GM19025 (cell line): ENCODE results near the gene SYNE4.
"Not testable (repeated sequence)": the region's sequence is repeated elsewhere in the genome, so short reads cannot be mapped to it uniquely, and the experiment has no call there.

Experiments
- ATAC-seq: cut with Tn5 transposase; IDR thresholded peaks from one replicate; pipeline ENCODE4 v1.9.1; 2021; ENCODE audit warnings: mild to moderate bottlenecking, low read depth, moderate library complexity; ENCODE audit not compliant: unreplicated experiment

The SYNE4 gene, protein sequence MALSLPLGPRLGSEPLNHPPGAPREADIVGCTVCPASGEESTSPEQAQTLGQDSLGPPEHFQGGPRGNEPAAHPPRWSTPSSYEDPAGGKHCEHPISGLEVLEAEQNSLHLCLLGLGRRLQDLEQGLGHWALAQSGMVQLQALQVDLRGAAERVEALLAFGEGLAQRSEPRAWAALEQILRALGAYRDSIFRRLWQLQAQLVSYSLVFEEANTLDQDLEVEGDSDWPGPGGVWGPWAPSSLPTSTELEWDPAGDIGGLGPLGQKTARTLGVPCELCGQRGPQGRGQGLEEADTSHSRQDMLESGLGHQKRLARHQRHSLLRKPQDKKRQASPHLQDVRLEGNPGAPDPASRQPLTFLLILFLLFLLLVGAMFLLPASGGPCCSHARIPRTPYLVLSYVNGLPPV

DNA sequence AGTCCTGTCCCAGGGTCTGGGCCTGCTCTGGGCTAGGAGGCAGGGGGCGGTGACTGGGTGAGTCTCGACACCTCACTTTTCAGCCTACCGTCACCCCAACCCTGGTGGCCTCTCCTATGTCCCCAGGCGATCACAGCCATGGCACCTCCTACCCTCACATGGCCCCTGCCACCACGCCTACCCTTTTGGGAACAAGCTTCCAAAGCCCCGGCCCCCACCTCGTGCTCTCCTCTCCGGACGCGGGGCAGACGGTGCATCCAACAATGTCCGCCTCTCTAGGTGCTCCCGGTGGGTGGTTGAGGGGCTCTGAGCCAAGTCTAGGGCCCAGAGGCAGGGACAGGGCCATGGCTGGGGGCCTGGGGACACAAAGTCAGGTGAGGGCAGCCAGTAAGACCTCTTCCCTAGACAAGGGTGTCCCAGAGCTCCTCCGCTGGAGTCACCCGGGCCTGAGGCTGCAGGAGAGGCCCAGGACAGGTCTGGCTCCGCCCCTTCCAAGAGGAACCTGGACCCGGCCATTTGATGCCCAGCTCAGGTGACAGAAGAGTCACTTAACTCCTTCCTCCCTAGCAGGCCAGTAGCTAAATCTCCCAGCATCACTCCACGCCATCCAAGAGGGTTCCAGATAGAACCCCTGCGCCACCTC lies at the start of gene SYNE4:
Gene SYNE4 (minus strand): TSS at position 478 of the 643 bp plus-strand sequence. CDS start 132 bp downstream, at position 346.
- ATAC-seq = no peak

DNA sequence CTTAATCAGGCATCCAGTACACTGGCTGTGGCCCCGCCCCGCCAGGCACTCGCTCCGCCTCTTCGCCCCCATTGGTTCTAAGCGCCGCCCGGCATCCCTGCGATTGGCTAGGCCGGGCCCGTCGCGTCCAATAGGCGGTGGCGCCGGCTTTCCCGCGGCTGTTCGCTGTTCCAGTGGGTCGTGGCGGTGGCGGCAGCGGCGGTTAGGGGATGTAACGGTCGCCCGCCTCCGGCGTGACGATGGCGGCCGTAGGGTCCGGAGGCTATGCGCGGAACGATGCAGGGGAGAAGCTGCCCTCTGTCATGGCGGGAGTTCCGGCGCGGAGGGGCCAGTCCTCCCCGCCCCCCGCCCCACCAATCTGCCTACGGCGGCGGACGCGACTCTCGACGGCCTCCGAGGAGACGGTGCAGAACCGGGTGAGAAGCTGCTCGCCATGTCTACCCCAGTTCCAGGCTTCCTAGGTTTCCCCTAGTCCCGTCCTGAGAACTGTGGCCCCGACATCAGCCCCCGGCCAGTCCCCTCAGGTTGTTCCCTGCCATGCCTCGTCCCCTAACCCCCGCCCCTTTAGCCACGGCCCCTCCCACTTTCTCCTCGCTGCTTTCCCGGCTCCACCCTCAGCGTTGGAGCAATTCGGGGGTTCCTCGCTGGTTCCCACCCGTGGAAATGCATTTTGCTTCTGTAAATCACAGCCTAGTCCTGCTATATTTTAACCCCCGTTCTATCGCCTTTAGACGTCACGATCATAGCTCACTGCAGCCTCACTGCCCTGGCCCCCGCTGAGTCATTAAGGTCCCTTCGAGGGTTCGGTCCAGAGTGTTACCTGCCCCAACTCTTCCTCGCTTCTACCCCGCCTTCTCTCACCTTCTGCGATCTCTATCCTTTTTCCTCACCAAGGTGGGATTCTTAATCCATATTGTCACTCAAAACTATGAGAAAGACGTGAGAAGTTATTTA lies 46.4 kb upstream of the SYNE4 start, which contains the start of gene WDR62:
Gene WDR62 (plus strand): TSS at position 165 of the 954 bp plus-strand sequence. CDS start 75 bp downstream, at position 240.
- peak; percentile 57 for ATAC-seq

DNA sequence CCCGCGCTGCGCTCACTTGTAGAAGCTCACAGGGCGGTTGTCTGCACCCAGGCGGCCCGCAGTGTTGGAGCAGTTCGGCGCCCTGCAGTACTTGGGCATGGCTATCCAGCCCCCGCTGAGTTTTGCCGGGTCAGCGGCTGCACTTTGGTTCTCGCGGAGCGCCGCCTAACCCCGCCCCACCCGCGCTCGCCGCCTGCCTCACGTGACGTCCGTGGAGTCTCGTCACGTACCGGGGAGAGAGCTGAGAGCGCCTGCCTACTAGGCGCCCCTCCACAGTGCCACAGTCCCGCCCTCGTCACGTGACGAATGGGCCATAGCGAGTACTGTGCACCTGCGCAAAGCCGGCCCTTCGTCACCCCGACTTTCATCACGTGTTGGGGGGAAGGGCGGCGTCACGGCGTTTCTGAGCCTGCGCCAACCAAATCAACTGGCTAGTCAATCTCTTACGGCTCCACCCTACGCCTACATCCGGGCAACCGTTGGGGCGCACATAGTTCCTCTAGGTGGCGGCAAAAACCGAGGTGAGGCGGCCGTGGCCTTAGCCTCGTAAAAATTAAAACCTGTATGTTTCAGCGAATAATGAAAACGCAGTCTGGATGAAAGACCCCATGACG lies 45.6 kb upstream of the SYNE4 start, which contains the start of gene THAP8:
Gene THAP8 (minus strand): TSS at position 167 of the 614 bp plus-strand sequence. CDS start 68 bp downstream, at position 99.
- ATAC-seq = peak; percentile 77

DNA sequence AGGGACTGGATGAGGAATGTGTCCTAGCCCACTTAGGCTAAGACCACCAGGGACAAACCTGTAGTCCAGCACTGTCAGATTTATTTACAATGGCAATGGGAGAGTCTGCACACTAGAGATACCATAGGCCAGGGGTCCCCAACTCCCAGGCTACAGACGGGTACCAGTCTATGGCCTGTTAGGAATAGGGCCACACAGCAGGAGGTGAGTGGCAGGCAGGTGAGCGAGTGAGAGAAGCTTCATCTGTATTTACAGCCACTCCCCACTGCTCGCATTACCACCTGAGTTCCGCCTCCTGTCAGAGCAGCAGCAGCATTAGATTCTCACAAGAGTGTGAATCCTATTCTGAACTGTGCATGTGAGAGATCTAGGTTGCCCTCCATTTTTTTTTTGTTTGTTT lies 43.0 kb upstream of the SYNE4 start:
- no peak for ATAC-seq

DNA sequence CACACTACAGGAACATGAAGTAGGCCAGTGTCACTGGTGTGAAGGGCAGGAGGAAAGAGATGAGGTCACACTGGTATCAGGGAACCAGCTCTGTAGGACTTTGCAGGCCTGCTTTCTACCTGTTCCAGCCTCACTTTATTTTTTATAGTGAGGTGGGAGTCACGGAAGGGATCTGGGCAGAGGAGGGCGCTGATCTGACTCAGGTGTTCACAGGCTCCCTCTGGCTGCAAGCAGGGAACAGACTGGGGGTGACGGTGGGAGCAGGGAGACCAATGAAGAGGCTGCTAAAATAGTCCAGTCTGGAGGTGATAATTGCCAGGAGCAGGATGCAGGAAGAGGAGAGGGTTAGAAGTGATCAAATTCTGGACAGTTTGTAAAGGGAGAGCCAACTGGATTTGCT lies 42.6 kb upstream of the SYNE4 start:
- no peak for ATAC-seq

DNA sequence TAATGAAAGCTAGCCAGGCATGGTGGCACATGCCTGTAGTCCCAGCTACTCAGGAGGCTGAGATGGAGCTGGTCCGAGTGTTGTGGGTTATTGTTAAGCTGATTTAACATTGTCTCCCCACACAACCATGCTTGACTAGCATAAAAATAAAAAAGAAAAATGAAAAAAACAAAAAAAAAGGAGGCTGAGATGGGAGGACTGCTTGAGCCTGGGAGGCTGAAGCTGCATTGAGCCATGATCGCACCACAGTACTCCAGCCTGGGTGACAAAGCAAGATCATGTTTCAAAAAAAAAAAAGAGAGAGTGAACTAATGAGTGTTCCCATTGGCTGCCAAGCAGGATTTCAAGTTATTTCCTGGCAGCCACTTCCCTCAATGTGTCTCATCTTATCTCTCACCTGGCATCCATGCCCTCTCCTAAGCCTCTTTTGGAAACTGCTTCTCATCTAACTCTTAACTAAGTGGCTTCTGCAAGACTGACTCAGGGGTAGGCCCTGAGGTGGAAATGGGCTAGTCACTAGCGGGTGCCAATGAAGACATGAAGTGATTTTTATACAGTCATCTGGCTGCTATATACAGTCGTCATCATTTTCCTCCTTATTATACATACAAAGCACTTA lies 40.6 kb upstream of the SYNE4 start:
- no peak for ATAC-seq

DNA sequence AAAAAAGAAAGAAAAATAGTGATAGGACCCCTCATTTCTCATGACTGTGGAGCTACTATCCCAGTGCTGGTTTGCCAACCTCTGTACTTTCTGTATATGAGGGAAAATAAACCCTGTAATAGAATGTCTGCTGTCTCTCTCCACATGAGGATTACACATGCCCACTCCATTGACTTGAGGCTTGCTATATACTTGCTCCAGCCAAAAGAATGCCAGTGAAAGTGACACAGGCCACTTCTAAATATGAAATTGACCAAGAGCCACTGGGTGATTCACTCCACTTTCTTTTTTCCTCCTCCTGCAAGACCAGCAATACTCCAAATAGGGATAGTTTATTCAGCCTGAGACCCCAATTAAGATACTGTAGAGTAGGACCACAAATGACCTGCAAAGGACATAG lies 39.2 kb upstream of the SYNE4 start:
- ATAC-seq = no peak

DNA sequence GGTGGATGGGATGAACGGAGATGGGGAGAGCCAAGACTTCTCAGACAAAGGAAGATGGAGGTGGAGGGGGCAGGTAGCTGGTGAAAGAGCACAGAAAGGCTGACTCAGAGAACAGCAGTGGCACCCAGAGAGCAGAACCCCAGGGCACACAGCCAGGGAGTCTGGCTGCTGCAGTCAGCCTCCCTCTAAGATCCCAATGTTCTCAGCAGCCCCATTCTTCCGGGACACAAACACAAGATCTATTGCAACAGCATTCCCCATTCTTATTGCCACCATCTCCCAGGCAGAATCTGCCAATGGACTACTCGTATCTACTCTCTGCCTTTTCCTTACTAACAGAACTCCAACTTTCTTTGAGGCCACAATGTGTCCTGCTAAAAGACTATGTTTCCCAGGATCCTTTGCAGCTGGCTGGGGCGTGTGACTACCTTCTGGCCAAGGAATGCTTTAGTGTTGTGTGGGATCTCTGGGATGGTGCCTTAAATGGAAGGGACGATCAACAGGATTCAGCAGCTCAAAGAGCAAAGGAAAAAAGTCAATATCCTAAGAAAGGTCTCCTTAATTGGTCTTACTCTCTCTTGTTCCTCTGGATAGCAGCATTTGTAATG lies 37.9 kb upstream of the SYNE4 start:
- ATAC-seq = no peak

DNA sequence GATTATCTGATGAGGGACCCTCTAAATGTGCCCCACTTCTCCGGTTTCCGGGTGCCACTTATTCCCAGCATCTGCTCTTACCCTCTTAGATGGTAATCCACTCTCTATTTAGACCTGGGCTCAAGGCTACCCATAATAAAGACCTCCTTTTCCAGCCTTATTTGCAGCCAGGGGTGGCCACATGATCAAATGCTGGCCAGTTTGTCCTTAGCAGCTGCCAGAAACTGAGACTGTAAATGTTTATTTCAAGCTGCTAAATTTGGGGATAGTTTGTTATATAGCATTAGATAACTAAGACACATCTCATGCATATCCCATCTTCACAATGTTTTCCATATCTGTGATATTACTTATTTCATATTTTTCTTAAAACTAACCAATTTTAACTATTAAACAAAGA lies 35.3 kb upstream of the SYNE4 start:
- no peak for ATAC-seq

DNA sequence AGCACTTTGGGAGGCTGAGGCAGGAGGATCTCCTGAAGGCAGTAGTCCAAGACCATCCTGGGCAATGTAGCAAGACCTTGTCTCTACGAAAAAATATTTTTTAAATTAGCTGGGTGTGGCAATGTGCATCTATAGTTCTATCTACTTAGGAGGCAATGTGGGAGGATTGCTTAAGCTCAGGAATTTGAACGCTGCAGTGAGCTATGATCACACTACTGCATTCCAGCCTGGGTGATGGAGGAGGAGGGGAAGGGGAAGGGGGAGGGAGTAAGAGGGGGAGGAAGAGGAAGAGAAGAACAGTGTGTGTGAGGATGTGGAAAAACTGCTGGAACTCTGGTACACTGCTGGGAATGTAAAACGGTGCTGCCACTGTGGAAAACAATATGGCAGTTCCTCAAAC lies 33.2 kb upstream of the SYNE4 start:
- ATAC-seq = no peak

DNA sequence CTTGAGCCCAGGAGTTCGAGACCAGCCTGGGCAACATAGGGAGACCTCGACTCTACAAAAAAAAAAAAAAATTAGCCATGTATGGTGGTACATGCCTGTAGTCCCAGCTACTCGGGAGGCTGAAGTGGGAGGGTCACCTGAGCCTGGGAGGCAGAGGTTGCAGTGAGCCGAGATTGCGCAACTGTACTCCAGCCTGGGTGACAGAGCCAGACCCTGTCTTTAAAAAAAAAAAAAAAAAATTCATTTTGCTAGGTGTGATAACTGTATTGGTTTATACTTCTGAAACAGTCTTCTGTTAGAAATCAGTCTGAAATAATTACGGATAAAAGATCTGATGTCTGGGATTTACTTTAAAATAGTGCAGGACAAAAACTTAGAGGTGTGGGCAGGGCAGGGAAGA lies 32.5 kb upstream of the SYNE4 start:
- ATAC-seq = not testable (repeated sequence)

DNA sequence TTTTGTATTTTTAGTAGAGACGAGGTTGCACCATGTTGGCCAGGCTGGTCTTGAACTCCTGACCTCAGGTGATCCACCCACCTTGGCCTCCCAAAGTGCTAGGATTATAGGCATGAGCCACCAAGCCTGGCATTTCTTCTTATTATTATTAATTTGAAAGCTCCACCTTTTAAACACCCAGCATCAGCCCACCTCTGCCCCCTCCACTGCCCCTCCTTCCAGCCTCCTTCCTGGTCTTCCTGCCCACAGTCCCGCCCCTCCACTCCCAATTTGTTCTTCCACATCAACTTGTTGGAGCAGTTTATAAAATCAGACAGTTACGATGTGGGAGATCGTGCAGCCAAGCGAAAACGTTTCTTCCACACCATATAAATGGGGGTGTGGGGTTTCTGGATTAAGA lies 31.9 kb upstream of the SYNE4 start:
- ATAC-seq = no peak

DNA sequence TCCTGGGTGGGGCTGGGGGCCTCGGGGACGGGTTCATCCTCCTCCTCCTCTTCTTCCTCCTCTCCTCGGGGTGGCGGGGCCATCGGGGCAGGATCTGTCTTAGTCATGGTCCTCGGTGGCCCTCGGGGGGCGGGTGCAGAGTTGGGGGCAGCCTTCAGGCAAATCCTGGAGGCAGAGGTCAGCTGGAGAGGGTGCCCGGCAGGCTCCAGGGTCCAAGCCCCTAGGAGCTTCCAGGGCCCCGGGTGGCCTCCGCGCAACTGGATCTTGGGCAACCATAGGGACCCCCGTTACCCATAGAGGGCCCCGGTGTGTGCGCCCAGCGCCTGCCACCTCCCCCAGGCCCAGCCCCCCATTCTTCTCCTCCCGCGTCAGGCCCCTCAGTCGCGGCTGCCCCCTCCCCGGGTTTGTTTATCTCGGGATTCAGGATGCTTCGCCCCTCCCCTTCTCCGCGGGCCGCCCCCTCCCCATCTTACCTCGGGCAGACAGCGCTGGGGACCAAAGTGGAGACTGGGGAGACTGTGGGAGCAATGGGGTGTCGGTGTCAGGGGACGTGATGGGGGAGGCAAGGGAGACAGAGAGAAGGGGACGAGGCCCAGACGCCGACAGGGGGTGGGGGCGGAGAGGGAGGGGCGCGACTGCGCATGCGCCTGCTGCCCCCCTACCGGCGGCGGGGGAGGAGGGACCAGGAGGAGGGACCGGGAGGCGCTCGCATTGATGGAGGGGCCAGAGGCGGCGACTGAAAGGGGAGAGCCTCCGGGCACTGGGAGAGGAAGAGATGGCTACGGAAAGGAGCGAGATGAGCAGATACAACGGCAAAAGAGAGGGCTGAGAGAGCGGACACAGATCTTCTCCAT lies 23.9 kb upstream of the SYNE4 start, which contains the start of gene CLIP3:
Gene CLIP3 (minus strand): TSS at position 623 of the 854 bp plus-strand sequence. CDS start 516 bp downstream, at position 107.
- no peak for ATAC-seq

DNA sequence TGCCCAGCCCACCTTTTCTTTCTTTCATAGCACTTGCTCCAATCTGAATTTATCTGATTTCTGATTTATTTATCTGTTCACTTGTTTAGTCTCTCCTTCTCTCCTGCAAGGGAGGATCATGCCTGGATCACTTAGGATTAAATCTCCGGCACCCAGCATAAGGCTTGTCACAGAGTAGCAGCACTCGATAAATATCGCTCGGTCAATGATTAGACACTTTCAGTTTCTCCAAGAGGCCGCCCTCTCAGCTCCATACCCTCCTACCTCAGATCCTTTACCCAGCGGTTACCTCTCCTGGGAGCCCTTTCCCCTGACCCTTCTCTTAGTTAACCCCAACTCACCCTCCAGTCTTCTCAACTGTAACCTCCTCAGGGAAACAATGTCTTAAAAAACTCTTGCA lies 22.7 kb upstream of the SYNE4 start:
- no peak for ATAC-seq

DNA sequence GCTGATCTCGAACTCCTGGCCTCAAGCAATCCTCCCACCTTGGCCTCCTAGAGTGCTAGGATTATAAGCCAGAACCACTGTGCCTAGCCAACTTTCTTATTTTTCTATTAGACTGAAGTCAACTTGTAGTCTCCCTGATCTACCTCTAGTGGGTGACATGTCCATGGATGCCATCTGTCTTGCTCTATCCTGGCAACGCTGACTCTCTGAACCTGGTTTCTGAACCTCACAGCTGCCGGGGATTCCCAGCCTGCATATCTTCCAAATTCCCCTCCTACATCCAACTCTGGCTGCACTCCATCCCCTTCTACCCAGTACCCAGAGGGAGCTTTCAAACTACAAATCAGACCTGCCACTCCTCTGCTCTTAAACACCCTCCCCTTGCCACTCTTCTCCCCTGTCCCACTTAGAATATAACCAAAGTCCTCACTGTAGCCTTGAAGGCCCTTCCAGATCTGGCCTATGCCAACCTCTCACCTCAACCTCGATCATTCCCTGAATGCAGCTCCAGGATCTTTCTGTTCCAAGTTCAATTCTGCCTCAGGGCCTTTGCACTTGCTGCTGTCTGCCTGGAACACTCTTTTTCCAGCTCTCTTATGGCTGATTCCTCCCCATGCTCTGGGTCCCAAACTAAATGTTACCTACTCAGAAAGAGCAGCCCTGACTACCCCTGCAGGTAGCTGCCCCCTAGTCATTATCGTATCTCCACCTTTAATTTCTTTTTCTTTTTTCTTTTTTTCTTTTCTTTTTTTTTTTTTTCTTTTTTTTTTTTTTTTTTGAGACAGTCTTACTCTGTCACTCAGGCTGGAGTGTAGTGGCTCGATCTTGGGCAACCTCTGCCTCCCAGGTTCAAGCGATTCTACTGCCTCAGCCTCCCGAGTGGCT lies 21.9 kb upstream of the SYNE4 start:
- ATAC-seq = no peak

DNA sequence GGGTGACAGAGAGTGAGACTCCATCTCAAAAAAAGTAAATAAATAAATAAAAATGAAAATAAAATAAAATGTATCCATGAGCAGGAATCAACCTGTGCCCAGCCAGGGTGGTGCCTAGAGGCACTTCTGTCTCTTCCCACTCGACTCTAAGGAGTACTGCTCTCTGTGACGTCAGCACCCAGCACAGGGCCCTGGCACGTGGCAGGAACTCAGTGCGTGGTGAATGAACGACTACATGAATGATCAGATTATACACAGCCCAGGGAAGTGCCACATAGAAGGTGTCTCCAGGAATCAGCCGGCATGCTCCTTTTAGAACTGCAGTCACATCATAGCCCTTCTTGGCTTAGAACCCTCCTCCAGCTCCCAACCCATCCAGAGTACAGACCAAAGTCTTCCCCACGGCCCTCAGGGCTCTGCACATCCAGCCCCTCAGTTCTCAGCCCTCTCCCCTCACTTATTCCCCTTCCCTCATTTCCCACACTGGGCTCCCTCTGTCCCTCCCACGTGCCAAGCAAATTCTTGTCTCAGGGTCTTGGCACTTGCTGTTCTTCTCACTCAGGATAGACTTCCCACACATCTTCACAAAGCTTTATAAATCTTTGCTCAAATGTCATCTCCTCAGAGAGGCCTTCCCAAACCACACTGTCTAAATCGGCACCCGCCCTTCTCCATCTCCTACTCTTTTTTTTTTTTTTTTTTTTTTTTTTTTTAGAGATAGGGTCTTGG lies 19.9 kb upstream of the SYNE4 start:
- ATAC-seq = no peak

DNA sequence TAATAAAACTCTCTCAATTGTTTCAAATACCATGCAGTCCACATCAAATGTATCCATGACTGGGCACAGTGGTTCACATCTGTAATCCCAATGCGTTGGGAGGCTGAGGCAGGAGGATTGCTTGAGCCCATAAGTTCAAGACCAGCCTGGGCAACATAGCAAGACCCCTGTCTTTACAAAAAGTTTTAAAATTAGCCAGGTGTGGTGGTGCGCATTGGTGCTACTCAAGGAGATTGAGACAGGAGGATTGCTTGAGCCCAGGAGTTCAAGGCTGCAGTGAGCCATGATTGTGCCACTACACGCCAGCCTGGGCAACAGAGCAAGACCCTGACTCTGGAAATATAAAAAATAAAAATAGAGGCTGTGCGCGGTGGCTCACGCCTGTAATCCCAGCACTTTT lies 19.1 kb upstream of the SYNE4 start:
- ATAC-seq = no peak
